GM12873 (cell line): ENCODE measurements around the gene CPSF7.

ENCODE experiments used
- CTCF ChIP-seq: IDR thresholded peaks from 2 replicates; pipeline ENCODE4 v1.5.1; 2012; ENCODE audit warnings: low read depth, mild to moderate bottlenecking, moderate library complexity, low read length, control low read depth; ENCODE audit not compliant: insufficient read depth; ENCODE audit errors: missing control alignments

CPSF7 gene

GRCh38 chr11:61429691-61430582, at the start of gene CPSF7, which contains the start of gene SDHAF2:
CPSF7 (minus strand) TSS chr11:61429975; CDS start chr11:61429235, 740 bp downstream.
SDHAF2 (plus strand) TSS chr11:61430124; CDS start chr11:61430147, 23 bp downstream.
- no peak for TF ChIP-seq CTCF

GRCh38 chr11:61477727-61478148, 48.0 kb upstream of the CPSF7 start:
- peak; percentile 81 for TF ChIP-seq CTCF

GRCh38 chr11:61477126-61477525, 47.4 kb upstream of the CPSF7 start:
- no peak for TF ChIP-seq CTCF

- TF ChIP-seq CTCF: no peak
Measured at GRCh38 chr11:61476371-61476770, 46.6 kb upstream of the CPSF7 start.

GRCh38 chr11:61475433-61475832, 45.7 kb upstream of the CPSF7 start:
- TF ChIP-seq CTCF: no peak

GRCh38 chr11:61474013-61474643, 44.4 kb upstream of the CPSF7 start:
- no peak for TF ChIP-seq CTCF

GRCh38 chr11:61473370-61474012, 43.7 kb upstream of the CPSF7 start:
- TF ChIP-seq CTCF: no peak
